Left kidney (tissue), 8 donors: ENCODE measurements around the gene MRC1. TPM values are rescaled to one million over a fixed set of nuclear protein-coding genes. Genes with fewer than 3 reads are reported as not detected.

Experiments
- DNase-seq: peaks from one replicate; pipeline ENCODE4 v3.0.0-alpha.2; 2013
- long read RNA-seq, 8 donors: transcript quantifications; one replicate each; lab custom pipeline, GENCODE V29; 2026
- polyA plus RNA-seq: library from polyadenylated mRNA; unstranded; fragments of 120-200 nt; gene quantifications from one replicate; pipeline ENCODE4 v1.2.1, GENCODE V29; 2013; ENCODE audit not compliant: insufficient read length

The MRC1 gene
- polyA plus RNA-seq, result 9.5 TPM
- long read RNA-seq, donor 1, result 0 reads
- long read RNA-seq, donor 2, full-length matches to known transcripts, result 1 of 1 reads
- long read RNA-seq, donor 2, partial matches to known transcripts, result 0 of 1 reads
- long read RNA-seq, donor 2, other reads (novel, unspliced or antisense), result 0 of 1 reads
- long read RNA-seq, donor 3, result 0 reads
- long read RNA-seq, donor 4, result 0 reads
- long read RNA-seq, donor 5, full-length matches to known transcripts, result 1 of 1 reads
- long read RNA-seq, donor 5, partial matches to known transcripts, result 0 of 1 reads
- long read RNA-seq, donor 5, other reads (novel, unspliced or antisense), result 0 of 1 reads
- long read RNA-seq, donor 6, result 0 reads
- long read RNA-seq, donor 7, result 0 reads
- long read RNA-seq, donor 8, result 0 reads

DNA sequence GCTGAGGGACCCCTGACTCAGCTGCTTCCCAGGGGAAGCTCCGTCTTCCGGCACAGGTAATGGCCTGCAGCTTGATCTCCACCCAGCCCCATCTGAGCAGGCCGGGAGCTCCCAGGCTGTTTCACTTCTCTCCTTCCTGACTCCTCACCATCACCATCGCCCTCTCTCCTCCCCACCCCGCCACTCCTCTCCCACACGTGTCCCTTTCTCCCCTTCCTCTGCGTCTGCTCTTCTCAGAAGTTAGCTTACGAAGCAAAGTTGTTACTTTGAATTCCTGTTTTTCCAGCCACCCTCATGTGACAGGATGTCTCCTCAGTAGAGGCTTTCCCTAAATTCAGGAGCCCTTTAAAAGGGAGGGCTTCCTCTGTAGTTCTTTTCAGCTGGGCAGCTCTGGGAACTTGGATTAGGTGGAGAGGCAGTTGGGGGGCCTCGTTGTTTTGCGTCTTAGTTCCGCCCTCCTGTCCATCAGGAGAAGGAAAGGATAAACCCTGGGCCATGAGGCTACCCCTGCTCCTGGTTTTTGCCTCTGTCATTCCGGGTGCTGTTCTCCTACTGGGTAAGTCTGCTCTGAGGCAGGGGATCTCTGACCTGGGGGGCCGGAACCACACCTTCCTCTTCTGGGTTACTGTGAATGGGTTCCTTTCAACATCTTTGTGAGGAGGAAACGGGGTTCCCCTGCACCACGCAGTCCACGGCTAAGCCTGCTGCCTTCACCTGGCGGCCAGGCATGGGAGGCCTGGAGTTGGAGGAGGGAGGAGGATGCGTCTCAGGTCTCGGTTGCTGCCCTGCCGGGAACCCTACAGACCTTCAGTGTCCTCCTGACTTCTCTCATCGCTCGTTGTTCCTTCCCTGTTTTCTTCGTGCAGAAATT, at the start of gene MRC1:
MRC1 (plus strand) TSS at position 378 of the 871 bp plus-strand sequence; CDS start at position 496, 118 bp downstream.
- no peak for DNase-seq

GRCh38 chr10:17764142-17764541, 45.0 kb upstream of the MRC1 start:
- no peak for DNase-seq

DNA sequence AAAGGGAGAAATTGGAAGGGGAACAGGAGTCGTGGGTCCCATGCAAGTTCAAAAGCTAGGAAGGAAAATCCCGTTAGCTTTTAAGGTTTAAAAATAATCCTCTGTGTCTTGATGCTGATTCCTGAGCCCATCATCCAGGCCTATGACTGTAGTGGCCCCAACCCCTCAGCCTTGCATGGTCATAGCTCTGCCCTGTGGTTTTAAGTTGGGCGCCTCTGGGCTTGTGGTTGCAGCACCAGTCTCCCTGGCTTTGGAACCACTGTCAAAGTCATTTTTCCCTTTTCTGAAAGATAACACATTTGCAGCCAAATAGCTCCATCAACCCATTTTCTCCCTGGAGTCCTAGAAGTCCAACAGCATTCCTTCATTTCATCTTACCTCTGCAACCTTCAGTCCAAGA, 43.5 kb upstream of the MRC1 start:
- no peak for DNase-seq

- no peak for DNase-seq
Measured at GRCh38 chr10:17766731-17767130, 42.4 kb upstream of the MRC1 start.

GRCh38 chr10:17768496-17768895, 40.7 kb upstream of the MRC1 start:
- DNase-seq, result no peak

GRCh38 chr10:17768957-17769356, 40.2 kb upstream of the MRC1 start:
- no peak for DNase-seq

DNA sequence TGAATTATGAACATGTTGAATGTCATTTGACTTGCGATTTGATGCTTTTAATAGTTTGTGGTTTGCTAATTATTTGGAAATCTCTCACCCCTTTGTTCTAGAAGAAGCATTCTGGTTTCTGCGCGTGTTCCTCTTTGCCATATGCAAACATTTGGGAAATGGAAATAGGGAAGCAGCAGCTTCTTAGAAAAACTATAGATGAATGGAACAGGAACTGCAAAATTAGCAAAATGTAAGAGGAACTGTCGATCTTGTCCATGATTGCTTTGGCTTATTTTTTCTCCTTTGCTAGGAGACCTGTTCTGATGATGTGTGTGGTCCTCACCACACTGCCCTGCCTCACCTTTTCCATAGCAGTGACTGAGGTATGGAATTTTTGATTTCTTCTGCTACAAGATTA, 38.1 kb upstream of the MRC1 start:
- no peak for DNase-seq

- DNase-seq, result no peak
Measured at GRCh38 chr10:17779784-17780183, 29.4 kb upstream of the MRC1 start.

- no peak for DNase-seq
Measured at GRCh38 chr10:17780727-17781126, 28.4 kb upstream of the MRC1 start.

DNA sequence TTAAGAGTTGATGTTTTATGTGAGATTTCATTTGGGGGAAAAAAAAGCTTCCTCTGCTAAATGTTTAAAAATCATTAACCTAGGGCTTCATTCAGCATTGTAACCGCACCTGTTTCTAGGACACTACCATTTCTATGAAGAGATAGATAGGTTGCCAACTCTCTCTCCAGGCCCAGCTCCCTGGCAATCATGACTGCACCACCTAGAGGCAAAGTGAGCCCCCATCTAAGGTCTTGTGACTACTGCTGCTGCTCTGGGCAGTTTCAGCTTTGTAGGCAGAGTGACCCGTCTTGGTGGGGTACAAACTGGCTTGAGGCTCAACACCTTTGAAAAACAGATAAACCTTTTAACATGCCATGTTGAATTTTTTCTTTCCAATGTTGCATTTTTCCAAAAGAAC, 27.3 kb upstream of the MRC1 start:
- no peak for DNase-seq

DNA sequence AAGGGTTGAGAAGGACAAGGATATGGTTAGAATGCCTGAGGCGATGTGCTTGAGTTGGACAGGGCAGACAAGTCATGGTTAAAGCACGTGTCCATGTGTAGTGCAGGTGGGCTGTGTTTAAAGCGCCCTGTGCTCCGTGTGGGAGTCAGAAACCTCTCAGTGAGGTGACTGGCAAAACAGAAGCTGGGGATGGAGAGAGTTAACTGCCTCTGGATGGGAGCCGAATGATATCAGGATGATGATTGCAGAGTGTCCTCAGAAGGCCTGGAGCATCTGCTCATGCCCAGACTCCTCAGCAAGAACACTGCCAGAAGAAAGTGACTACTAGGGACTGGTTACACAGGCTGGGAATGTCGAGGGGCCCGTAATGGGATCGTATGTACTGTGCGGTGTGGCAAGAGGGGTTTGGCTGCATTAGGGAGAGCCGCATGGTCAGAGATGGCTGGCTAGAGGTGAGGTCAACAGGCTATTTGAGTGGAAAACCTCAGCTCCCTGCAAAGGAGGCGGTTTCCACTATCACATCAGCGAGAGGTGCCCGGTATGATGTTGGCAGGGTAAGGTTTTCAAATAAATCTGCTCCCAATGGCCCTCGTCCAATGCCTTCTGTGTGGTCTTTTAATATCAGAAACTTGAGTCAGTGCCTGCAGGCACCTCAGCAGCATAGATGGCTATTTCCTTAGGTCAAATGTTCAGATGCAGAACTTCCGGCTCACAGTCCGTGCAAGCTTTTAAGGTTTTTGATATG, 26.1 kb upstream of the MRC1 start:
- no peak for DNase-seq

- no peak for DNase-seq
Measured at GRCh38 chr10:17783751-17784150, 25.4 kb upstream of the MRC1 start.

- DNase-seq, result no peak
Measured at GRCh38 chr10:17784688-17785087, 24.5 kb upstream of the MRC1 start.

DNA sequence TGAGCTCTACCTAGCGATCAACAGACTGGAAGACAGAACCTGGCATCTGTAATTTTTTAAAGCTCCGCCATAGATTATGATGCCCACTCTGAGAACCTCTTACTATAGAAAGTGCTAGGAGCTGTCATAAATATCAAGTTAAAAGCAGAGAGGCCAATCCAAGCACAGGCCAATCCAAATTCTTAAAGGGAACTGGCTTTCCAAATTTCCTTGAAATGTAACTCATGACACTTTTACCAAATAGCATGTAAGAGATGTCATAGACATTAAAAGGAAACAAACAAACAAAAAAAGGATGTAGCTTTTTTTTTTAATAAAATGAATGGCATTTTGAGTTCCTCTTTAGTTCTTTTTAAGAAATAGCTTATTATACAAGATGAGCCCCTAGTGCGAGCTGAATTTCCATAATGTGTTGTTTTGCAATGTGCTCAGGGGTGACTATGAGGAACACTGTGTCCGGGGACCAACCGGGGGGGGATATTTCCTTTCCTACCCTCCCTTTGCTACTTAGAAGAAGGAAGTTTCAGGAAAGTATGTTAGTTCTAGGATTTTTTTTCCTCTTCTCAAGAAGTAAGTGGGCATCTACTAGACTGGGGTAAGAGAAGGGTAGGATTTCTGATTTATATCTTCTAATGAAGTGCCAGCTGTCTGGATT, 23.7 kb upstream of the MRC1 start:
- DNase-seq, result no peak

DNA sequence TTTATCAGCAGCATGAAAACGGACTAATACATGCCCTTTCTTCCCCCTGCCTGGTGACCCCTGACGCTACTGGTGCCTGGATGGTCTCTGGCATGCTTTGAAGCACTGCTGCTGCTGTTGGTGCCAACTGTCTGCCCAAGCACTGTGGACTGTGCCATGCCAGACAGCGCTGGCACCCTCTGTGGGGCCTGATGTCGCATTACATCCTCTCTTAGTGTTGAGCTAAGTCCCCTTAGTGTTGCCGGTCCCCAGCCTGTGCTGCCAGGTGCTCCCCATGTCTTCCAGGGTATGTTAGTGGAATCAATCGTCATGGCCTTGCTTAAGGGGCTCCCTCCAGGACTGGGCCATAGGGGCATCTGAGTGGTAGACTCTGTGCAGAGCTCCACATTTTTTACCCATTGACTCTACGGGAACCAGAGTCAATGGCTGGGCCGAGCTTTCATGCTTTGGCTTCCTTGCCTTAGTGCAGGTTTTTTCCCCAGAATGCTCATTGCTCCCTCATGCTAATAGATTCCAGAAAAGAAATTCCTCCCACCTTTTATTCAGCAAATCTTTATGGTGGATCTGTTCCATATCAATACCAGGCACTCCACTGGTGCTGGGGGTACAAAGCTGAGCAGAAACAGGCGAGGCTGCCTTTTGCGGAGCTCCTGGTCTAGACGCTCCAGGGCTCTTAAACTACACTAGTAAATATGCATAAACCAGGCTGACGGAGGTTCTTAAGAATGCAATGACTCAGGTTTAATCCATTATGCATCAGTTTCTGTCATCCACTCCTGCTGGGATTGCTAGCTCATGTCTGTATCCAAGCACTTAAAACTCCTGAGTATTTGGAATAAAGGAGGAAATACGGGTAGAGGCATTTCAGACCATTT, 21.8 kb upstream of the MRC1 start:
- peak; percentile 31 for DNase-seq

DNA sequence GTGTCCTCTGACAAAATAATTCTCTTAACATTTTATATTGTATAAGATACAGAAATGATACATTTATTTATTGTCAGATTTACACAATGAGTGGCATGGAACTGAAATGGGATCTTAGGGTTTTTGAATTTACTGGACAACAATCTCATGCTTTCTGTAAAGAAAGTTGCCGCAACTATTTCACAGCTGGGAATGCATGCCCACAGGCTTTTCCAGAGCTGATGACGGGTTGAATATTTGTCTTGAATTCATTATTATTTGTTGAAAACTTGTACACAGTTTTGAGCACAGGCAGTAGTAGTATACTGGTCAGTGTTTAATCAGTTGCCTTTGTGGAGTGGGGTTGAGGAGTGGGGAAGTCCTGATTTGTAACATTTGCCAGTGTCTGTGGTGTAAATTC, 20.5 kb upstream of the MRC1 start:
- DNase-seq, result no peak

DNA sequence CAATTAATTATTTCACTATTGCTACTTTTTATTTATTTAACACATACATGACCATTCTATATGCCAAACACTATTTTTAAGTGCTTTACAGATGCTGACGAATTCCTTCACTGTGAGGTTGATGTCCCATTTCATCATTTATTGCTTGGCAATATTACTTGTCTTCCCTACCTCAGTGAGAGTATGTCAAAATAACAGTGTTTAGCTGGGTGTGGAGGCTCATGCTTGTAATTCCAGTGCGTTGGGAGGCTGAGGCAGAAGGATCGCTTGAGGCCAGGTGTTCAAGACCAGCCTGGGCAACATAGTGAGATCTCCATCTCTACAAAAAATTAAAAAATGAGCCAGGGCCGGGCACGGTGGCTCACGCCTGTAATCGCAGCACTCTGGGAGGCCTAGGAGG, 19.8 kb upstream of the MRC1 start:
- no peak for DNase-seq

DNA sequence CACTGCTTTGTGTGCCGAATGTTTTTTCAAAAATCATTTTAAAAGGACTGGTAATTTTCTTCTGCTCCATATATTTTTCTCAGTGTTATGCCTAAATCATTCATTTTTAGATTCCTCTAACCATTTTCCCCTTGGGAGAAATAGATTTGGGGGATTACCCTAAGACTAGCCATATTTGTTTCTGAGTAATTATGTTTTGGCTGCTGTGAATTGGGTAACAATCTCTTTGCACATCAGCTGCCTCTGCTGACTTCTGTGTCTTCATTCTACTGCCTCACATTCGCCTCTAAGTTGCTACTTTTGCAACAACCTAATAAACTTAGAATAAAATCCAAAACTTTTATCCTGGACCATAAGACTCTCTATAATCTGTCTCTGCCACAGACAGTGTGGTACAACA, 18.5 kb upstream of the MRC1 start:
- no peak for DNase-seq

DNA sequence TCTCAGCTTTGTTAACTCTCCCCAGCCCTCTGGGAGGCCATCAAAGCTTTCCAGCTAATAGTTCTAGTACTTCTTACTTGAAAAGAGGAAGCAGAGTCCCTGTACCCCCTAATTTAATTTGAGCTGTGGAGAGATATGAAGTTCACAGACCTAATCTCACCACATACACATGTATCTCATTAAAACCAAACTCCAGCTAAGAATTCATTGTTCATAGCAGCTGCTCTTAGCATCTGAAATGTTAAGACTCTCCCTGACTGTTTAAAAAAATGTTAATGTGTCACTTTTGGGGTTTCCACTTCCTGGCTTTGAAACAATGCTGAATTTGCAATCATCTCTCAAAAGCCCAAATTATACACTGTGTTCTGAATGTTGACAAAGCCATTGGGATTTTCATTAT, 16.2 kb upstream of the MRC1 start:
- no peak for DNase-seq

- DNase-seq, result no peak
Measured at GRCh38 chr10:17793823-17794644, 15.1 kb upstream of the MRC1 start.
